ENCODE measurements around the gene TMPRSS9.

The TMPRSS9 gene

GRCh38 chr19:2446381-2446780 is 86.3 kb downstream of the TMPRSS9 start:
- DNase-seq (ENCODE audit: extremely low read depth, low read depth): no peak
- no peak for TF ChIP-seq CTCF (IDR thresholded peaks at IDR 0.05; ENCODE audit: low read depth, low read length, missing control alignments)
- H3K4me3 ChIP-seq (replicated peaks; ENCODE audit: low read depth, low read length): no peak overlapping the region

GRCh38 chr19:2449019-2449418 is 89.0 kb downstream of the TMPRSS9 start:
- no peak overlapping the region for H3K4me3 ChIP-seq (replicated peaks; ENCODE audit: low read depth, low read length)
- no peak for TF ChIP-seq CTCF (IDR thresholded peaks at IDR 0.05; ENCODE audit: low read depth, low read length, missing control alignments)
- no peak for DNase-seq (ENCODE audit: extremely low read depth, low read depth)

- H3K4me3 ChIP-seq (replicated peaks; ENCODE audit: low read depth, low read length): no peak overlapping the region
- no peak for TF ChIP-seq CTCF (IDR thresholded peaks at IDR 0.05; ENCODE audit: low read depth, low read length, missing control alignments)
- no peak for DNase-seq (ENCODE audit: extremely low read depth, low read depth)
Observed at GRCh38 chr19:2451138-2451537, 91.1 kb downstream of the TMPRSS9 start.

DNA sequence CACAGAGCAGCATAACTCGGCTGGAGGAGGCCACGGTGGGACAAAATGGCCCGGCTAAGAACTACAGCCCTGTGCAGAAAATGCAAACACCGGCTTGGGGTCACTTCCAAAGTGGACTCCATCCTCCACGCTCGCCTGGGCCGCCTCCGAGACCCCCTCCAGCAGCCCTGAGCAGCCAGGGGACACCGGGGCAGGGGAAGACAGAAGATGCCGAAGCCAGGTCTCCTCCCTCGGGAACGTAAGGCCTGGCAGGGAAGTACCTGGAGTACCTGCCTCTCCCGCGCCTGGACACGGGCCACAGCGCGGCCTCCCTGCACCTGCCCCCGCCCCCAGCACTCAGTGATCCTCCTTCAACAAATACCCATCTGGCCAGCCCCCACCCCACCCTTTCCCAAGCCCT is 91.7 kb downstream of the TMPRSS9 start:
- H3K4me3 ChIP-seq (replicated peaks; ENCODE audit: low read depth, low read length): no peak overlapping the region
- no peak for TF ChIP-seq CTCF (IDR thresholded peaks at IDR 0.05; ENCODE audit: low read depth, low read length, missing control alignments)
- no peak for DNase-seq (ENCODE audit: extremely low read depth, low read depth)

- no peak for DNase-seq (ENCODE audit: extremely low read depth, low read depth)
- H3K4me3 ChIP-seq (replicated peaks; ENCODE audit: low read depth, low read length): no peak overlapping the region
- no peak for TF ChIP-seq CTCF (IDR thresholded peaks at IDR 0.05; ENCODE audit: low read depth, low read length, missing control alignments)
Observed at GRCh38 chr19:2453431-2454025, 93.5 kb downstream of the TMPRSS9 start.

DNA sequence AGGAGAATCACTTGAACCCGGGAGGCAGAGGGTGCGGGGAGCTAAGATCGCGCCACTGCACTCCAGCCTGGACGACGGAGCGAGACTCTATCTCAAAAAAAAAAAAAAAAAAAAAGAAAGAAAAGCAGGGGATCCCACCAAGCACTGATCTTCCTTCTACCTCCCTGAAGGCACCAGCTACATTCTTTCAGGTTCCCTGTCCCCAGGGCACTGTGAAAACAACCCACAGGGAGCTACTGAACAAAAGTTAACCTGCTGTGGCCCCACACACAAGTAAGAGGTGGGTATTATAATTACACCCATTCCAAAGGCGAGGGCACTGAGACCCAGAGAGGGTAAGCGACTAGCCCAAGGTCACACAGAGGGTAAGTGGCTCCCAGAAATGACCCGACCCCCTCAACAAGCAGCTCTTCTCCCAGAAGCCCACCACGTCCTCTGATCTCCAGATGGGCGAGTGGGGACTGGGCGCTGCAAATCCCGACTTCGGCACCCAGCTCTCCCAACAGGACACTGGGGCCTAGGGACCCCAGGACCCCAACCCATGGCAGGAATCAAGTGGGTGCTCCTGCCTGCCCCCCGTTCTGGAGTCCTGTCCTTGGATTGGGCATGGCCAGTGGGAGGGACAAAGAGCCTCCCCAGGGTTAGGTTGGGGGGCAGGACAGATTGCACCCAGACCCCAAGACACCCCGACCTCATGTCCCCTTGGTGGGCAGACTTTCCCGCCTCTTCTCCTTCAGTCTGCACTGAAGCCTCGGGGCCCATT is 94.3 kb downstream of the TMPRSS9 start:
- peak overlapping the region; percentile 98 for H3K4me3 ChIP-seq (replicated peaks; ENCODE audit: low read depth, low read length)
- no peak for DNase-seq (ENCODE audit: extremely low read depth, low read depth)
- TF ChIP-seq CTCF (IDR thresholded peaks at IDR 0.05; ENCODE audit: low read depth, low read length, missing control alignments): no peak
